AG09309 (cell line): ENCODE results near the gene NEK9.
"Not testable (repeated sequence)": the region's sequence is repeated elsewhere in the genome, so short reads cannot be mapped to it uniquely, and the experiment has no call there.

Source experiments
- DNase-seq: peaks from one replicate; pipeline ENCODE4 v3.0.0-alpha.2; 2010; ENCODE audit warnings: low read depth
- H3K4me3 ChIP-seq: 2 replicates; pipeline ENCODE4 v1.5.1; 2011; ENCODE audit warnings: mild to moderate bottlenecking, low read depth, low read length, moderate library complexity; ENCODE audit not compliant: control insufficient read depth
- CTCF ChIP-seq: IDR thresholded peaks from 2 replicates; pipeline ENCODE4 v1.5.1; 2011; ENCODE audit warnings: mild to moderate bottlenecking, low read depth, low read length, inconsistent platforms; ENCODE audit not compliant: insufficient read depth, control insufficient read depth; ENCODE audit errors: missing control alignments

Gene NEK9

GRCh38 chr14:75156901-75157300 is 30.1 kb upstream of the NEK9 start:
- no peak for TF ChIP-seq CTCF

GRCh38 chr14:75156111-75156510 is 29.3 kb upstream of the NEK9 start:
- H3K4me3 ChIP-seq, result no peak overlapping the region
- no peak for DNase-seq
- no peak for TF ChIP-seq CTCF

More at GRCh38 chr14:75156901-75157300, 30.1 kb upstream of the NEK9 start:
- no peak for DNase-seq
- no peak overlapping the region for H3K4me3 ChIP-seq

GRCh38 chr14:75155169-75155568 is 28.3 kb upstream of the NEK9 start:
- DNase-seq, result no peak
- no peak for TF ChIP-seq CTCF

GRCh38 chr14:75153295-75153694 is 26.4 kb upstream of the NEK9 start:
- no peak overlapping the region for H3K4me3 ChIP-seq
- no peak for TF ChIP-seq CTCF
- no peak for DNase-seq

More at GRCh38 chr14:75155169-75155568, 28.3 kb upstream of the NEK9 start:
- no peak overlapping the region for H3K4me3 ChIP-seq

GRCh38 chr14:75151851-75152250 is 25.0 kb upstream of the NEK9 start:
- no peak for TF ChIP-seq CTCF
- DNase-seq, result no peak
- no peak overlapping the region for H3K4me3 ChIP-seq

GRCh38 chr14:75150637-75151036 is 23.8 kb upstream of the NEK9 start:
- DNase-seq, H3K4me3 ChIP-seq: not testable (repeated sequence)

- no peak for TF ChIP-seq CTCF
- DNase-seq, result no peak
- no peak overlapping the region for H3K4me3 ChIP-seq
These were observed 23.3 kb upstream of the NEK9 start for GRCh38 chr14:75150150-75150549.
